ENCODE measurements around the gene PDE4B. TPM values are rescaled to one million over a fixed set of nuclear protein-coding genes. Genes with fewer than 3 reads are reported as not detected.

PDE4B gene
- total RNA-seq, 2 donors from 2014 or later: 4.3 to 18.0 TPM

DNA sequence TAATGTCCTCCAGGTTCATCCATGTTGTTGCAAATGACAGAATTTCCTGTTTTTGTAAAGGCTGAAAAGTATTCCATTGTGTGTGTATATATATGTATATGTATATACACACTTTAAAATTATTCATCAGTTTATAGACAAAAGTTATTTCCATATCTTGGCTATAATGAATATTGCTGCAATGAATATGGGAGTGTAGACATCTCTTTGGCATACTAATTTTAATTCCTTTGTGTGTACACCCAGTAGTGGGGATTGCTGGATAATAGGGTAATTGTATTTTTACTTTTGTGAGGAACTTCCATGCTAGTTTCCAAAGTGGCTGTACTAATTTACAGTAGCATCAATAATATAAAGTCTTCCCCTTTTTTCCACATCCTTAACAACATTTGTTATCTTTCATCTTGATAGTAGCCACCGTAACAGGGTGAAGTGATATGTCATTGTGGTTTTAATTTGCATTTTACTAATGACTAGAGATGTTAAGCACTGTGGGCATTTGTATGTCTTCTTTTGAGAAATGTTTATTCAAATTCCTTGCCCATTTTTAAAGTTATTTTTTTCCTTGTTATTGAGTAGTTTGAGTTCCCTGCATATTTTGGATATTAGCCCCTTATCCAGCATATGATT lies 243.0 kb downstream of the PDE4B start:
- H3K9me3 ChIP-seq (ENCODE audit: control insufficient read depth, low read length): no peaks in the 10 kb centered on the region
- DNase-seq: no peak
- no peak for TF ChIP-seq CTCF (conservative IDR thresholded peaks at IDR 0.05)
- no peaks in the 10 kb centered on the region for H3K4me1 ChIP-seq (ENCODE audit: control insufficient read depth, insufficient read depth, low read length)
- no peaks in the 10 kb centered on the region for H3K4me1 Mint-ChIP-seq
- 71% methylated on average over 1 of the region's 1 CpG; no CpG with 5 or more reads in 1 of the 2 experiments for WGBS, 2 experiments (ENCODE audit: insufficient coverage in 1 of 2, insufficient read length in 1 of 2)
- no peaks in the 10 kb centered on the region for H3K27me3 Mint-ChIP-seq (ENCODE audit: insufficient read depth)
- H3K36me3 ChIP-seq (ENCODE audit: control insufficient read depth, insufficient read depth, low read length): no peaks in the 10 kb centered on the region
- no peaks in the 10 kb centered on the region for H3K27me3 ChIP-seq (ENCODE audit: control insufficient read depth, insufficient read depth, low read length, poor library complexity, severe bottlenecking)
- no peak overlapping the region for H3K4me3 Mint-ChIP-seq
- H3K9ac ChIP-seq (ENCODE audit: extremely low read depth, low read length, poor library complexity, severe bottlenecking): no peak overlapping the region
- H3K27ac ChIP-seq (ENCODE audit: low read depth, low read length): no peak overlapping the region
- no peaks in the 10 kb centered on the region for H3K9me3 Mint-ChIP-seq
- no peak overlapping the region for H3K4me3 ChIP-seq (ENCODE audit: low read length)
- no peaks in the 10 kb centered on the region for H3K36me3 Mint-ChIP-seq (ENCODE audit: low read depth)
- no peak overlapping the region for H3K27ac Mint-ChIP-seq

DNA sequence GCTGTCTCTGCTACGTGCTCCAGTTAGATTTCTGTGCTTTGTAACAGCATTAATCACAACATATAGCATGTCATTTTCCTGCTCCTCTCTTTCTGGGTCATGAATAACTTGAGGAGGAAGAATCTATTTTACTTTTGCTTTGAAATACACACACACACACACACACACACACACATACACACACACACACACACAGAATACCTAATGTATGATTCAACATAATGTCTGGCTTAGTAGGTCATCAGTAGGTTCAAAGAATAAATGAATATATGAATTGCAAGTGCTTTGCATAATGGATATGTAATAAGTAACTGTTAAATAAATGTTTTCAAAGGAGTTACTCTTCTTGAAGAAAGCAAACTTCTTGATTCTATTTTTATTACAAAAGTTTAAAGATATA lies 249.0 kb downstream of the PDE4B start:
- Mint-ChIP-seq H3K27me3 (ENCODE audit: insufficient read depth) (no peaks in the 10 kb centered on the region), H3K9me3 (no peaks in the 10 kb centered on the region), H3K36me3 (ENCODE audit: low read depth) (no peaks in the 10 kb centered on the region), H3K4me3 (no peak overlapping the region), H3K27ac (no peak overlapping the region), H3K4me1 (no peaks in the 10 kb centered on the region)
- H3K4me3 ChIP-seq (ENCODE audit: low read length): no peak overlapping the region
- H3K9me3 ChIP-seq (ENCODE audit: control insufficient read depth, low read length): no peaks in the 10 kb centered on the region
- no peaks in the 10 kb centered on the region for H3K36me3 ChIP-seq (ENCODE audit: control insufficient read depth, insufficient read depth, low read length)
- H3K4me1 ChIP-seq (ENCODE audit: control insufficient read depth, insufficient read depth, low read length): no peaks in the 10 kb centered on the region
- 78 to 80% methylated on average over 1 of the region's 1 CpG for WGBS, 2 experiments (ENCODE audit: insufficient coverage in 1 of 2, insufficient read length in 1 of 2)
- no peak overlapping the region for H3K9ac ChIP-seq (ENCODE audit: extremely low read depth, low read length, poor library complexity, severe bottlenecking)
- H3K27ac ChIP-seq (ENCODE audit: low read depth, low read length): no peak overlapping the region
- DNase-seq: no peak
- no peaks in the 10 kb centered on the region for H3K27me3 ChIP-seq (ENCODE audit: control insufficient read depth, insufficient read depth, low read length, poor library complexity, severe bottlenecking)
- TF ChIP-seq CTCF (conservative IDR thresholded peaks at IDR 0.05): no peak

DNA sequence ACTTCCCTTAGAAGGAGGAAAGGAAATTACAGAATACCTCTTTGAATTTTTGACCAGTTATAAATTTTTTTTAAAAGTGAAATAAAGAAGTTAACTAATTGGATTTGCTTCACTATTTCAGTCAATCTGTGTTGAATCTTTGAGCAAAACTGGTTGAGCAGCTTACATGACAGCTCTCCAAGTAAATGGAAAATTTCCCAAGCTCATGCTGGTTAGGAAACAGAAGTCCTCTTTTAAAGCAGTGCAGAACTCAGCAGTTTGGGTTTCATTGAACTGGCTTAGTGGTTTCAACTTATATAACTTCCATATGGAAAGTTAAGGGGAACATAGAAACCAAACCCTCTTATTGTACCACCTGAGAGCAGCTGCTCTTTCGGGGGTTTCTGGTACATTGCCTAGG lies 250.5 kb downstream of the PDE4B start:
- Histone ChIP-seq H3K27me3 (ENCODE audit: control insufficient read depth, insufficient read depth, low read length, poor library complexity, severe bottlenecking) (no peaks in the 10 kb centered on the region), H3K27ac (ENCODE audit: low read depth, low read length) (no peak overlapping the region), H3K9ac (ENCODE audit: extremely low read depth, low read length, poor library complexity, severe bottlenecking) (no peak overlapping the region), H3K4me3 (ENCODE audit: low read length) (no peak overlapping the region), H3K9me3 (ENCODE audit: control insufficient read depth, low read length) (no peaks in the 10 kb centered on the region), H3K36me3 (ENCODE audit: control insufficient read depth, insufficient read depth, low read length) (no peaks in the 10 kb centered on the region), H3K4me1 (ENCODE audit: control insufficient read depth, insufficient read depth, low read length) (no peaks in the 10 kb centered on the region)
- no peak overlapping the region for H3K27ac Mint-ChIP-seq
- H3K4me3 Mint-ChIP-seq: no peak overlapping the region
- 94% methylated on average over 1 of the region's 1 CpG; no CpG with 5 or more reads in 1 of the 2 experiments for WGBS, 2 experiments (ENCODE audit: insufficient coverage in 1 of 2, insufficient read length in 1 of 2)
- DNase-seq: no peak
- H3K36me3 Mint-ChIP-seq (ENCODE audit: low read depth): no peaks in the 10 kb centered on the region
- no peaks in the 10 kb centered on the region for H3K27me3 Mint-ChIP-seq (ENCODE audit: insufficient read depth)
- no peaks in the 10 kb centered on the region for H3K4me1 Mint-ChIP-seq
- no peaks in the 10 kb centered on the region for H3K9me3 Mint-ChIP-seq
- no peak for TF ChIP-seq CTCF (conservative IDR thresholded peaks at IDR 0.05)

Measured in endodermal cell (in vitro differentiated cells).